GM23338 (cell line): Measurements from ENCODE around the gene EXOC3L4. TPM values are rescaled to one million over a fixed set of nuclear protein-coding genes. Genes with fewer than 3 reads are reported as not detected.

Experiments
- ATAC-seq: fragments of 200-7000 bp; cut with Tn5 transposase; 3 replicates; pipeline ENCODE4 v1.9.1; 2020
- DNase-seq: peaks from one replicate; pipeline ENCODE4 v3.0.0-alpha.2; 2015; ENCODE audit warnings: low spot score
- H2AFZ ChIP-seq: fragments of 200-600 bp; sonication (generic); 2 replicates; pipeline ENCODE4 v1.8.0; 2016; ENCODE audit warnings: antibody characterized with exemption, mild to moderate bottlenecking, moderate library complexity
- H3F3A ChIP-seq: fragments of 200-600 bp; sonication (generic); replicated peaks from 2 replicates; pipeline ENCODE4 v1.8.0; 2017; ENCODE audit warnings: antibody characterized with exemption, mixed run types, low read depth
- H3K27ac ChIP-seq: fragments of 200-600 bp; sonication (generic); 2 replicates; pipeline ENCODE4 v1.6.1; 2016; ENCODE audit warnings: low read depth
- H3K27me3 ChIP-seq: fragments of 200-600 bp; sonication (generic); 2 replicates; pipeline ENCODE4 v1.8.0; 2016; ENCODE audit warnings: mild to moderate bottlenecking, mixed run types, moderate library complexity; ENCODE audit not compliant: insufficient read depth
- H3K36me3 ChIP-seq: fragments of 200-600 bp; sonication (generic); 2 replicates; pipeline ENCODE4 v1.8.0; 2016; ENCODE audit warnings: mild to moderate bottlenecking; ENCODE audit not compliant: insufficient read depth
- H3K4me1 ChIP-seq: fragments of 200-600 bp; sonication (generic); 2 replicates; pipeline ENCODE4 v1.8.0; 2016; ENCODE audit warnings: mild to moderate bottlenecking, moderate library complexity; ENCODE audit not compliant: insufficient read depth
- H3K4me2 ChIP-seq: fragments of 200-600 bp; sonication (generic); 2 replicates; pipeline ENCODE4 v1.7.1; 2017; ENCODE audit warnings: mixed run types
- H3K4me3 ChIP-seq: fragments of 200-600 bp; sonication (generic); 2 replicates; pipeline ENCODE4 v1.6.1; 2016; ENCODE audit warnings: mixed run types
- H3K79me2 ChIP-seq: fragments of 200-600 bp; sonication (generic); replicated peaks from 2 replicates; pipeline ENCODE4 v1.8.0; 2017; ENCODE audit warnings: mild to moderate bottlenecking; ENCODE audit not compliant: insufficient read depth
- H3K9me2 ChIP-seq: fragments of 200-600 bp; sonication (generic); 2 replicates; pipeline ENCODE4 v1.8.0; 2017; ENCODE audit not compliant: insufficient read depth
- H4K20me1 ChIP-seq: fragments of 200-600 bp; sonication (generic); replicated peaks from 2 replicates; pipeline ENCODE4 v1.8.0; 2017; ENCODE audit warnings: mild to moderate bottlenecking; ENCODE audit not compliant: insufficient read depth
- H3K27ac Mint-ChIP-seq: 2 replicates; pipeline ENCODE4 v1.8.0; 2020; ENCODE audit warnings: inconsistent platforms, mild to moderate bottlenecking, moderate library complexity, mixed read lengths
- H3K27me3 Mint-ChIP-seq: 3 replicates; pipeline ENCODE4 v1.8.0; 2022; ENCODE audit warnings: low read depth, mild to moderate bottlenecking, moderate library complexity, mixed read lengths, inconsistent platforms; ENCODE audit not compliant: insufficient read depth, poor library complexity
- H3K36me3 Mint-ChIP-seq: 3 replicates; pipeline ENCODE4 v1.8.0; 2021; ENCODE audit warnings: low read depth, mild to moderate bottlenecking, inconsistent platforms, moderate library complexity, mixed read lengths
- H3K4me1 Mint-ChIP-seq: 3 replicates; pipeline ENCODE4 v1.8.0; 2020; ENCODE audit warnings: mild to moderate bottlenecking, inconsistent platforms, mixed read lengths
- H3K4me3 Mint-ChIP-seq: 3 replicates; pipeline ENCODE4 v1.8.0; 2021; ENCODE audit warnings: moderate library complexity, mild to moderate bottlenecking, inconsistent platforms, mixed read lengths
- H3K9me3 Mint-ChIP-seq: 3 replicates; pipeline ENCODE4 v1.8.0; 2020; ENCODE audit warnings: moderate library complexity, mild to moderate bottlenecking, inconsistent platforms, mixed read lengths
- EZH2 ChIP-seq: fragments of 200-600 bp; sonication (generic); IDR thresholded peaks from one replicate; pipeline ENCODE4 v1.8.0; 2017; ENCODE audit warnings: antibody characterized with exemption, mild to moderate bottlenecking, low read depth; ENCODE audit not compliant: unreplicated experiment
- POLR2AphosphoS5 ChIP-seq: IDR thresholded peaks from 2 replicates; pipeline ENCODE4 v1.6.1; 2016; ENCODE audit warnings: antibody characterized with exemption, low read depth
- STAT1 ChIP-seq: IDR thresholded peaks from one replicate; pipeline ENCODE4 v1.6.1; 2016; ENCODE audit warnings: antibody characterized with exemption; ENCODE audit not compliant: unreplicated experiment
- ZNF114 ChIP-seq: fragments of 250-450 bp; sonication (Bioruptor Pico); IDR thresholded peaks from 2 replicates; pipeline ENCODE4 v1.5.0; 2020; ENCODE audit warnings: mild to moderate bottlenecking, moderate library complexity
- ZNF331 ChIP-seq: fragments of 250-450 bp; sonication (Bioruptor Pico); IDR thresholded peaks from 2 replicates; pipeline ENCODE4 v1.5.0; 2020; ENCODE audit warnings: low read depth, mild to moderate bottlenecking, moderate library complexity
- polyA plus RNA-seq: library from polyadenylated mRNA; unstranded; fragments of >200 nt; fragmentation: Nextera tagmentation; extraction: Ambion mirVana; gene quantifications from 2 replicates; pipeline ENCODE4 v1.2.1, GENCODE V29; 2016
- total RNA-seq: library from RNA; depleted of rRNA; stranded (reverse); fragments of >200 nt; shearing (Covaris generic); gene quantifications from 2 replicates; pipeline ENCODE4 v1.2.3, GENCODE V29; 2014
- TF ChIP-seq, protein P1 (sequence below), 2 experiments: fragments of 200-600 bp in 1 of 2; sonication (generic) in 1 of 2; conservative IDR thresholded peaks; 2 replicates each; pipeline versions ENCODE4 v1.5.1 to v1.6.1; 2016 to 2017; ENCODE audit warnings: antibody characterized with exemption in 2 of 2, low read depth in 2 of 2, mild to moderate bottlenecking in 2 of 2, moderate library complexity in 1 of 2
- TF ChIP-seq, protein P2 (sequence below): fragments of 250-450 bp; sonication (Bioruptor Pico); IDR thresholded peaks from 2 replicates; pipeline ENCODE4 v1.5.0; 2020; ENCODE audit warnings: mild to moderate bottlenecking, moderate library complexity
- TF ChIP-seq, protein P3 (sequence below): IDR thresholded peaks from one replicate; pipeline ENCODE4 v1.6.1; 2018; ENCODE audit warnings: antibody characterized with exemption; ENCODE audit not compliant: unreplicated experiment

The EXOC3L4 gene
- total and polyA plus RNA-seq, 2 experiments from 2014 or later: not detected

DNA sequence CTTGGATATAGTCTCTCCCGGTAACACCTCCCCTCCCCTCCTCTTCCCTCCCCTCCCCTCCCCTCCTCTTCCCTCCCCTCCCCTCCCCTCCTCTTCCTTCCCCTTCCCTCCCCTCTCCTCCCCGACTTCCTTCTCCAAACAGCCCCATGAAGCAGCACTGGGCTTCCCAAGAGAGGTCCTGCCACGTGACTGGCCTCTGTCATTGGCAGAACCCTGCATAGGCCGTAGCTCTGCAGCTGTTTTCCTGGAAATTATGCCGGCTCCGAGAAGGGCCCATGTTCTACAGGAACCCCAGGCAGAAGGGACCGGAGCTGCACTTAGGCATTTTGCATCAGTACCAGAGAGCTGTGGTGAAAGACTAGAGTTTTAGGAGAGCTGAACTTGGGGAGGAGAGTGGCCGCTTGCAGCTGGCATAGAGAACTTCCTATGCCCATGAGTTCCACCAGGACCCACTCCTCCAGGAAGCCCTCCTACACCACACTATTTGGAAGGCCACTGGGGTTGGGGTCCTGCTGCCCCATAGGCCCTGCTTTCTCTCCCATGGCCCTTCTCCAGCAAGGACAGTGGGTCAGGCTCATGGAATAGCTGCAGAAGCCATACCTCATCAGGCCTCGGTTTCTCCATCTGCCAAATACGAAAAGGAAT is 23.6 kb downstream of the EXOC3L4 start:
- Histone ChIP-seq H3F3A (no peaks in the 10 kb centered on the region; the same call in 1 of the 2 replicates), H3K4me1 (peaks cover 15% of the 10 kb centered on the region; the same call in 1 of the 2 replicates), H4K20me1 (no peaks in the 10 kb centered on the region), H2AFZ (no peak overlapping the region), H3K4me2 (no peak overlapping the region), H3K36me3 (no peaks in the 10 kb centered on the region), H3K27me3 (peaks cover 18% of the 10 kb centered on the region; the same call in 1 of the 2 replicates), H3K79me2 (no peaks in the 10 kb centered on the region), H3K9me2 (no peaks in the 10 kb centered on the region), H3K27ac (no peak overlapping the region), H3K4me3 (no peak overlapping the region)
- DNase-seq: no peak
- TF ChIP-seq ZNF114 (CRISPR knock-in tag): no peak
- ATAC-seq: no peak
- Mint-ChIP-seq H3K27me3 (peaks cover 11% of the 10 kb centered on the region), H3K4me3 (no peak overlapping the region), H3K9me3 (no peaks in the 10 kb centered on the region), H3K27ac (no peak overlapping the region), H3K4me1 (peaks cover 9% of the 10 kb centered on the region), H3K36me3 (no peaks in the 10 kb centered on the region)

DNA sequence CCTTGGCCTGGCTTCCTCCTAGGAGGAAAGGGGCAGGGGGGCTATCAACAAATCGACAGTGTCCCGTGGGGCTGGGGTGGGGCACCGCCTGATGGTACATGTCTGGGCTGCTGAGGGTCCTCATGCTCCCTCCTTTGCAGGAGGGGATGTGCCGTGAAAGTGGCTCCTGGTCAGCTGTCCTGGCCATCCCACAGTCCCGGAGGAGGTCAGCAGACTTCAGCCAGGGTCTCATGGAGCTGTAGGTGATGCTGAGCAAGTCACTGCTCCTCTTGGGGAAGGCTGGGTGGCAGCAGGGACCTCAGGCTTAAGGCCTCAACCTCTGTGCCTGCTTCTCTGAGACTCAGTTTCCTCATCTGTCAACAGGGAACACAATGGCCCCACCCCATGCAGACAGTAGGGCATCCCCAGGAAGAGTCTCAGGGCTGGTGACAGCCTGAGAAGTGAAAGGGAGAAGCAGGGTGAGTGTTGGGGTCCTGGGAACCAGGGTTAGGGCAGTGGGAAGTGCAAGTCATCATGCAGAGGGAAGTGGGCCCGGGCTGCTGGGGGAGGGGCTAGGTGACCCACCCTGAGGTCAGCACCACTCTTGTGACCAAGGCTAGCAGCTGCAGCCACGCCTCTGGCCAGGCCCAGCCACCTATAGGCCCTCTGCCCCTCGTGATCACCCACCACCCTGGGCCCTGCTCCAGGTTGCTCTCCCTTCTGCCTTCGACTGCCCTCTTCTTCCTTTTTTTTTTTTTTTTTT is 24.3 kb downstream of the EXOC3L4 start:
- no peak overlapping the region for H3K27ac ChIP-seq
- Mint-ChIP-seq H3K36me3 (no peaks in the 10 kb centered on the region), H3K27me3 (peaks cover 13% of the 10 kb centered on the region)
- no peak for TF ChIP-seq ZNF331 (CRISPR knock-in tag)
- TF ChIP-seq, protein P1, sequence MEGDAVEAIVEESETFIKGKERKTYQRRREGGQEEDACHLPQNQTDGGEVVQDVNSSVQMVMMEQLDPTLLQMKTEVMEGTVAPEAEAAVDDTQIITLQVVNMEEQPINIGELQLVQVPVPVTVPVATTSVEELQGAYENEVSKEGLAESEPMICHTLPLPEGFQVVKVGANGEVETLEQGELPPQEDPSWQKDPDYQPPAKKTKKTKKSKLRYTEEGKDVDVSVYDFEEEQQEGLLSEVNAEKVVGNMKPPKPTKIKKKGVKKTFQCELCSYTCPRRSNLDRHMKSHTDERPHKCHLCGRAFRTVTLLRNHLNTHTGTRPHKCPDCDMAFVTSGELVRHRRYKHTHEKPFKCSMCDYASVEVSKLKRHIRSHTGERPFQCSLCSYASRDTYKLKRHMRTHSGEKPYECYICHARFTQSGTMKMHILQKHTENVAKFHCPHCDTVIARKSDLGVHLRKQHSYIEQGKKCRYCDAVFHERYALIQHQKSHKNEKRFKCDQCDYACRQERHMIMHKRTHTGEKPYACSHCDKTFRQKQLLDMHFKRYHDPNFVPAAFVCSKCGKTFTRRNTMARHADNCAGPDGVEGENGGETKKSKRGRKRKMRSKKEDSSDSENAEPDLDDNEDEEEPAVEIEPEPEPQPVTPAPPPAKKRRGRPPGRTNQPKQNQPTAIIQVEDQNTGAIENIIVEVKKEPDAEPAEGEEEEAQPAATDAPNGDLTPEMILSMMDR (conservative IDR thresholded peaks at IDR 0.05; ENCODE audit: low read depth in 2 of 2): no peak
- TF ChIP-seq POLR2AphosphoS5: no peak
- no peak for TF ChIP-seq EZH2
- TF ChIP-seq STAT1: no peak
- TF ChIP-seq, protein P2, sequence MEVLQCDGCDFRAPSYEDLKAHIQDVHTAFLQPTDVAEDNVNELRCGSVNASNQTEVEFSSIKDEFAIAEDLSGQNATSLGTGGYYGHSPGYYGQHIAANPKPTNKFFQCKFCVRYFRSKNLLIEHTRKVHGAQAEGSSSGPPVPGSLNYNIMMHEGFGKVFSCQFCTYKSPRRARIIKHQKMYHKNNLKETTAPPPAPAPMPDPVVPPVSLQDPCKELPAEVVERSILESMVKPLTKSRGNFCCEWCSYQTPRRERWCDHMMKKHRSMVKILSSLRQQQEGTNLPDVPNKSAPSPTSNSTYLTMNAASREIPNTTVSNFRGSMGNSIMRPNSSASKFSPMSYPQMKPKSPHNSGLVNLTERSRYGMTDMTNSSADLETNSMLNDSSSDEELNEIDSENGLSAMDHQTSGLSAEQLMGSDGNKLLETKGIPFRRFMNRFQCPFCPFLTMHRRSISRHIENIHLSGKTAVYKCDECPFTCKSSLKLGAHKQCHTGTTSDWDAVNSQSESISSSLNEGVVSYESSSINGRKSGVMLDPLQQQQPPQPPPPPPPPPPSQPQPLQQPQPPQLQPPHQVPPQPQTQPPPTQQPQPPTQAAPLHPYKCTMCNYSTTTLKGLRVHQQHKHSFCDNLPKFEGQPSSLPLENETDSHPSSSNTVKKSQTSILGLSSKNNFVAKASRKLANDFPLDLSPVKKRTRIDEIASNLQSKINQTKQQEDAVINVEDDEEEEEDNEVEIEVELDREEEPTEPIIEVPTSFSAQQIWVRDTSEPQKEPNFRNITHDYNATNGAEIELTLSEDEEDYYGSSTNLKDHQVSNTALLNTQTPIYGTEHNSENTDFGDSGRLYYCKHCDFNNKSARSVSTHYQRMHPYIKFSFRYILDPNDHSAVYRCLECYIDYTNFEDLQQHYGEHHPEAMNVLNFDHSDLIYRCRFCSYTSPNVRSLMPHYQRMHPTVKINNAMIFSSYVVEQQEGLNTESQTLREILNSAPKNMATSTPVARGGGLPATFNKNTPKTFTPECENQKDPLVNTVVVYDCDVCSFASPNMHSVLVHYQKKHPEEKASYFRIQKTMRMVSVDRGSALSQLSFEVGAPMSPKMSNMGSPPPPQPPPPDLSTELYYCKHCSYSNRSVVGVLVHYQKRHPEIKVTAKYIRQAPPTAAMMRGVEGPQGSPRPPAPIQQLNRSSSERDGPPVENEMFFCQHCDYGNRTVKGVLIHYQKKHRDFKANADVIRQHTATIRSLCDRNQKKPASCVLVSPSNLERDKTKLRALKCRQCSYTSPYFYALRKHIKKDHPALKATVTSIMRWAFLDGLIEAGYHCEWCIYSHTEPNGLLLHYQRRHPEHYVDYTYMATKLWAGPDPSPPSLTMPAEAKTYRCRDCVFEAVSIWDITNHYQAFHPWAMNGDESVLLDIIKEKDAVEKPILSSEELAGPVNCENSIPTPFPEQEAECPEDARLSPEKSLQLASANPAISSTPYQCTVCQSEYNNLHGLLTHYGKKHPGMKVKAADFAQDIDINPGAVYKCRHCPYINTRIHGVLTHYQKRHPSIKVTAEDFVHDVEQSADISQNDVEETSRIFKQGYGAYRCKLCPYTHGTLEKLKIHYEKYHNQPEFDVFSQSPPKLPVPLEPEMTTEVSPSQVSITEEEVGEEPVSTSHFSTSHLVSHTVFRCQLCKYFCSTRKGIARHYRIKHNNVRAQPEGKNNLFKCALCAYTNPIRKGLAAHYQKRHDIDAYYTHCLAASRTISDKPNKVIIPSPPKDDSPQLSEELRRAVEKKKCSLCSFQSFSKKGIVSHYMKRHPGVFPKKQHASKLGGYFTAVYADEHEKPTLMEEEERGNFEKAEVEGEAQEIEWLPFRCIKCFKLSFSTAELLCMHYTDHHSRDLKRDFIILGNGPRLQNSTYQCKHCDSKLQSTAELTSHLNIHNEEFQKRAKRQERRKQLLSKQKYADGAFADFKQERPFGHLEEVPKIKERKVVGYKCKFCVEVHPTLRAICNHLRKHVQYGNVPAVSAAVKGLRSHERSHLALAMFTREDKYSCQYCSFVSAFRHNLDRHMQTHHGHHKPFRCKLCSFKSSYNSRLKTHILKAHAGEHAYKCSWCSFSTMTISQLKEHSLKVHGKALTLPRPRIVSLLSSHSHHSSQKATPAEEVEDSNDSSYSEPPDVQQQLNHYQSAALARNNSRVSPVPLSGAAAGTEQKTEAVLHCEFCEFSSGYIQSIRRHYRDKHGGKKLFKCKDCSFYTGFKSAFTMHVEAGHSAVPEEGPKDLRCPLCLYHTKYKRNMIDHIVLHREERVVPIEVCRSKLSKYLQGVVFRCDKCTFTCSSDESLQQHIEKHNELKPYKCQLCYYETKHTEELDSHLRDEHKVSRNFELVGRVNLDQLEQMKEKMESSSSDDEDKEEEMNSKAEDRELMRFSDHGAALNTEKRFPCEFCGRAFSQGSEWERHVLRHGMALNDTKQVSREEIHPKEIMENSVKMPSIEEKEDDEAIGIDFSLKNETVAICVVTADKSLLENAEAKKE (CRISPR knock-in tag): no peak
- TF ChIP-seq, protein P3, sequence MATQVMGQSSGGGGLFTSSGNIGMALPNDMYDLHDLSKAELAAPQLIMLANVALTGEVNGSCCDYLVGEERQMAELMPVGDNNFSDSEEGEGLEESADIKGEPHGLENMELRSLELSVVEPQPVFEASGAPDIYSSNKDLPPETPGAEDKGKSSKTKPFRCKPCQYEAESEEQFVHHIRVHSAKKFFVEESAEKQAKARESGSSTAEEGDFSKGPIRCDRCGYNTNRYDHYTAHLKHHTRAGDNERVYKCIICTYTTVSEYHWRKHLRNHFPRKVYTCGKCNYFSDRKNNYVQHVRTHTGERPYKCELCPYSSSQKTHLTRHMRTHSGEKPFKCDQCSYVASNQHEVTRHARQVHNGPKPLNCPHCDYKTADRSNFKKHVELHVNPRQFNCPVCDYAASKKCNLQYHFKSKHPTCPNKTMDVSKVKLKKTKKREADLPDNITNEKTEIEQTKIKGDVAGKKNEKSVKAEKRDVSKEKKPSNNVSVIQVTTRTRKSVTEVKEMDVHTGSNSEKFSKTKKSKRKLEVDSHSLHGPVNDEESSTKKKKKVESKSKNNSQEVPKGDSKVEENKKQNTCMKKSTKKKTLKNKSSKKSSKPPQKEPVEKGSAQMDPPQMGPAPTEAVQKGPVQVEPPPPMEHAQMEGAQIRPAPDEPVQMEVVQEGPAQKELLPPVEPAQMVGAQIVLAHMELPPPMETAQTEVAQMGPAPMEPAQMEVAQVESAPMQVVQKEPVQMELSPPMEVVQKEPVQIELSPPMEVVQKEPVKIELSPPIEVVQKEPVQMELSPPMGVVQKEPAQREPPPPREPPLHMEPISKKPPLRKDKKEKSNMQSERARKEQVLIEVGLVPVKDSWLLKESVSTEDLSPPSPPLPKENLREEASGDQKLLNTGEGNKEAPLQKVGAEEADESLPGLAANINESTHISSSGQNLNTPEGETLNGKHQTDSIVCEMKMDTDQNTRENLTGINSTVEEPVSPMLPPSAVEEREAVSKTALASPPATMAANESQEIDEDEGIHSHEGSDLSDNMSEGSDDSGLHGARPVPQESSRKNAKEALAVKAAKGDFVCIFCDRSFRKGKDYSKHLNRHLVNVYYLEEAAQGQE: no peak

More for the DNA sequence above, 24.3 kb downstream of the EXOC3L4 start:
- Histone ChIP-seq H3K4me3 (no peak overlapping the region), H3K36me3 (no peaks in the 10 kb centered on the region), H3K4me2 (no peak overlapping the region), H3F3A (no peaks in the 10 kb centered on the region; the same call in 1 of the 2 replicates), H3K4me1 (peaks cover 15% of the 10 kb centered on the region; the same call in 1 of the 2 replicates), H3K9me2 (no peaks in the 10 kb centered on the region), H3K79me2 (no peaks in the 10 kb centered on the region), H4K20me1 (no peaks in the 10 kb centered on the region), H2AFZ (no peak overlapping the region), H3K27me3 (peaks cover 23% of the 10 kb centered on the region)
- Mint-ChIP-seq H3K27ac (no peak overlapping the region), H3K9me3 (no peaks in the 10 kb centered on the region), H3K4me1 (peaks cover 9% of the 10 kb centered on the region), H3K4me3 (no peak overlapping the region)
- no peak for DNase-seq
- ATAC-seq: no peak
